SK-N-SH treated with all-trans-retinoic acid at 6 μM for 48 hours (cell line): Measurements from ENCODE around the gene TMEM18.

Experiments
- ARNTL ChIP-seq: fragments of 450-650 bp; formaldehyde crosslinking; IDR thresholded peaks from 2 replicates; pipeline ENCODE4 v1.5.0; 2020; ENCODE audit warnings: low read depth, mild to moderate bottlenecking, moderate library complexity, borderline replicate concordance
- ESRRG ChIP-seq: fragments of 250-450 bp; sonication (Bioruptor Pico); IDR thresholded peaks from 2 replicates; pipeline ENCODE4 v1.6.1; 2021; ENCODE audit warnings: mild to moderate bottlenecking
- RARB ChIP-seq: fragments of 250-450 bp; sonication (Bioruptor Pico); IDR thresholded peaks from 2 replicates; pipeline ENCODE4 v1.8.0; 2021; ENCODE audit warnings: mild to moderate bottlenecking, moderate library complexity
- SNAI2 ChIP-seq: fragments of 250-450 bp; sonication (Bioruptor Pico); IDR thresholded peaks from 2 replicates; pipeline ENCODE4 v1.5.0; 2020; ENCODE audit warnings: mild to moderate bottlenecking, moderate library complexity
- TCF4 ChIP-seq: fragments of 250-450 bp; sonication (Bioruptor Pico); IDR thresholded peaks from 2 replicates; pipeline ENCODE4 v1.8.0; 2021; ENCODE audit warnings: mild to moderate bottlenecking, moderate library complexity, borderline replicate concordance
- TOX ChIP-seq: fragments of 250-450 bp; sonication (Bioruptor Pico); IDR thresholded peaks from 2 replicates; pipeline ENCODE4 v1.8.0; 2021; ENCODE audit warnings: mild to moderate bottlenecking, moderate library complexity, borderline replicate concordance
- ZFP30 ChIP-seq: fragments of 450-650 bp; formaldehyde crosslinking; IDR thresholded peaks from 2 replicates; pipeline ENCODE4 v1.5.0; 2022; ENCODE audit warnings: mild to moderate bottlenecking, moderate library complexity
- ZNF565 ChIP-seq: fragments of 450-650 bp; formaldehyde crosslinking; conservative IDR thresholded peaks from 2 replicates; pipeline ENCODE4 v1.5.0; 2020; ENCODE audit warnings: low read depth, mild to moderate bottlenecking, moderate library complexity
- TF ChIP-seq, protein P1 (sequence below): fragments of 250-450 bp; sonication (Bioruptor Pico); IDR thresholded peaks from 2 replicates; pipeline ENCODE4 v1.8.0; 2020; ENCODE audit warnings: mild to moderate bottlenecking, moderate library complexity, borderline replicate concordance
- TF ChIP-seq, protein P2 (sequence below): fragments of 250-450 bp; sonication (Bioruptor Pico); IDR thresholded peaks from 2 replicates; pipeline ENCODE4 v1.5.0; 2020; ENCODE audit warnings: mild to moderate bottlenecking, moderate library complexity
- TF ChIP-seq, protein P3 (sequence below): fragments of 250-450 bp; sonication (Bioruptor Pico); IDR thresholded peaks from 2 replicates; pipeline ENCODE4 v1.5.1; 2020; ENCODE audit warnings: low read depth, mild to moderate bottlenecking, moderate library complexity
- TF ChIP-seq, protein P4 (sequence below): fragments of 250-450 bp; sonication (Bioruptor Pico); IDR thresholded peaks from 2 replicates; pipeline ENCODE4 v1.8.0; 2021; ENCODE audit warnings: low read depth, mild to moderate bottlenecking, moderate library complexity, borderline replicate concordance

DNA sequence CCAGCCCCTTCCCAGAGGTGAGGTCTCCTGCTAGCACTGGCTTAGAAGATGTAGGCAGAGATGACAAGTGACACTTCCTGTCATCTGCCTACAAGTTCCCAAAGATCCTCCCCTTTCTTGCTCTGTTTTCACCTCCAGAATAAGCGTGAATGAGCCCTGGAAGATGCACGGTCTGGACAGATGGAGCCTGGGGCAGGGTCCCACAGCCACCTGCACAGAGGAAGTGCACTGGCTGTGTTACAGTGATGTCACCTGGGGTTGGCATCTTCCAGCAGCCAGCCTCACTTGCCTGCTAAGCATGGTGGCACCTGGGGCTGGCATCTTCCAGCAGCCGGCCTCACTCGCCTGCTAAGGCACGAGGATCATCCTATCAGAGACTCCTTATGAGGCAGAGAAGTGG is 32.3 kb downstream of the TMEM18 start:
- TF ChIP-seq TCF4 (no peak), RARB (no peak), ZNF565 (CRISPR knock-in tag) (no peak), ZFP30 (CRISPR knock-in tag) (no peak), TOX (no peak), SNAI2 (CRISPR knock-in tag) (no peak), ARNTL (CRISPR knock-in tag) (no peak), ESRRG (no peak)
- TF ChIP-seq, protein P1, sequence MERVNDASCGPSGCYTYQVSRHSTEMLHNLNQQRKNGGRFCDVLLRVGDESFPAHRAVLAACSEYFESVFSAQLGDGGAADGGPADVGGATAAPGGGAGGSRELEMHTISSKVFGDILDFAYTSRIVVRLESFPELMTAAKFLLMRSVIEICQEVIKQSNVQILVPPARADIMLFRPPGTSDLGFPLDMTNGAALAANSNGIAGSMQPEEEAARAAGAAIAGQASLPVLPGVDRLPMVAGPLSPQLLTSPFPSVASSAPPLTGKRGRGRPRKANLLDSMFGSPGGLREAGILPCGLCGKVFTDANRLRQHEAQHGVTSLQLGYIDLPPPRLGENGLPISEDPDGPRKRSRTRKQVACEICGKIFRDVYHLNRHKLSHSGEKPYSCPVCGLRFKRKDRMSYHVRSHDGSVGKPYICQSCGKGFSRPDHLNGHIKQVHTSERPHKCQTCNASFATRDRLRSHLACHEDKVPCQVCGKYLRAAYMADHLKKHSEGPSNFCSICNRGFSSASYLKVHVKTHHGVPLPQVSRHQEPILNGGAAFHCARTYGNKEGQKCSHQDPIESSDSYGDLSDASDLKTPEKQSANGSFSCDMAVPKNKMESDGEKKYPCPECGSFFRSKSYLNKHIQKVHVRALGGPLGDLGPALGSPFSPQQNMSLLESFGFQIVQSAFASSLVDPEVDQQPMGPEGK (CRISPR knock-in tag): no peak
- TF ChIP-seq, protein P2, sequence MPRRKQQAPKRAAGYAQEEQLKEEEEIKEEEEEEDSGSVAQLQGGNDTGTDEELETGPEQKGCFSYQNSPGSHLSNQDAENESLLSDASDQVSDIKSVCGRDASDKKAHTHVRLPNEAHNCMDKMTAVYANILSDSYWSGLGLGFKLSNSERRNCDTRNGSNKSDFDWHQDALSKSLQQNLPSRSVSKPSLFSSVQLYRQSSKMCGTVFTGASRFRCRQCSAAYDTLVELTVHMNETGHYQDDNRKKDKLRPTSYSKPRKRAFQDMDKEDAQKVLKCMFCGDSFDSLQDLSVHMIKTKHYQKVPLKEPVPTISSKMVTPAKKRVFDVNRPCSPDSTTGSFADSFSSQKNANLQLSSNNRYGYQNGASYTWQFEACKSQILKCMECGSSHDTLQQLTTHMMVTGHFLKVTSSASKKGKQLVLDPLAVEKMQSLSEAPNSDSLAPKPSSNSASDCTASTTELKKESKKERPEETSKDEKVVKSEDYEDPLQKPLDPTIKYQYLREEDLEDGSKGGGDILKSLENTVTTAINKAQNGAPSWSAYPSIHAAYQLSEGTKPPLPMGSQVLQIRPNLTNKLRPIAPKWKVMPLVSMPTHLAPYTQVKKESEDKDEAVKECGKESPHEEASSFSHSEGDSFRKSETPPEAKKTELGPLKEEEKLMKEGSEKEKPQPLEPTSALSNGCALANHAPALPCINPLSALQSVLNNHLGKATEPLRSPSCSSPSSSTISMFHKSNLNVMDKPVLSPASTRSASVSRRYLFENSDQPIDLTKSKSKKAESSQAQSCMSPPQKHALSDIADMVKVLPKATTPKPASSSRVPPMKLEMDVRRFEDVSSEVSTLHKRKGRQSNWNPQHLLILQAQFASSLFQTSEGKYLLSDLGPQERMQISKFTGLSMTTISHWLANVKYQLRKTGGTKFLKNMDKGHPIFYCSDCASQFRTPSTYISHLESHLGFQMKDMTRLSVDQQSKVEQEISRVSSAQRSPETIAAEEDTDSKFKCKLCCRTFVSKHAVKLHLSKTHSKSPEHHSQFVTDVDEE: no peak
- TF ChIP-seq, protein P3, sequence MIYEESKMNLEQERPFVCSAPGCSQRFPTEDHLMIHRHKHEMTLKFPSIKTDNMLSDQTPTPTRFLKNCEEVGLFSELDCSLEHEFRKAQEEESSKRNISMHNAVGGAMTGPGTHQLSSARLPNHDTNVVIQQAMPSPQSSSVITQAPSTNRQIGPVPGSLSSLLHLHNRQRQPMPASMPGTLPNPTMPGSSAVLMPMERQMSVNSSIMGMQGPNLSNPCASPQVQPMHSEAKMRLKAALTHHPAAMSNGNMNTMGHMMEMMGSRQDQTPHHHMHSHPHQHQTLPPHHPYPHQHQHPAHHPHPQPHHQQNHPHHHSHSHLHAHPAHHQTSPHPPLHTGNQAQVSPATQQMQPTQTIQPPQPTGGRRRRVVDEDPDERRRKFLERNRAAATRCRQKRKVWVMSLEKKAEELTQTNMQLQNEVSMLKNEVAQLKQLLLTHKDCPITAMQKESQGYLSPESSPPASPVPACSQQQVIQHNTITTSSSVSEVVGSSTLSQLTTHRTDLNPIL (CRISPR knock-in tag): no peak
- TF ChIP-seq, protein P4, sequence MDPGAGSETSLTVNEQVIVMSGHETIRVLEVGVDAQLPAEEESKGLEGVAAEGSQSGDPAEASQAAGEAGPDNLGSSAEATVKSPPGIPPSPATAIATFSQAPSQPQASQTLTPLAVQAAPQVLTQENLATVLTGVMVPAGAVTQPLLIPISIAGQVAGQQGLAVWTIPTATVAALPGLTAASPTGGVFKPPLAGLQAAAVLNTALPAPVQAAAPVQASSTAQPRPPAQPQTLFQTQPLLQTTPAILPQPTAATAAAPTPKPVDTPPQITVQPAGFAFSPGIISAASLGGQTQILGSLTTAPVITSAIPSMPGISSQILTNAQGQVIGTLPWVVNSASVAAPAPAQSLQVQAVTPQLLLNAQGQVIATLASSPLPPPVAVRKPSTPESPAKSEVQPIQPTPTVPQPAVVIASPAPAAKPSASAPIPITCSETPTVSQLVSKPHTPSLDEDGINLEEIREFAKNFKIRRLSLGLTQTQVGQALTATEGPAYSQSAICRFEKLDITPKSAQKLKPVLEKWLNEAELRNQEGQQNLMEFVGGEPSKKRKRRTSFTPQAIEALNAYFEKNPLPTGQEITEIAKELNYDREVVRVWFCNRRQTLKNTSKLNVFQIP (CRISPR knock-in tag): no peak
